ENCODE results near the gene TOMT.

DNA sequence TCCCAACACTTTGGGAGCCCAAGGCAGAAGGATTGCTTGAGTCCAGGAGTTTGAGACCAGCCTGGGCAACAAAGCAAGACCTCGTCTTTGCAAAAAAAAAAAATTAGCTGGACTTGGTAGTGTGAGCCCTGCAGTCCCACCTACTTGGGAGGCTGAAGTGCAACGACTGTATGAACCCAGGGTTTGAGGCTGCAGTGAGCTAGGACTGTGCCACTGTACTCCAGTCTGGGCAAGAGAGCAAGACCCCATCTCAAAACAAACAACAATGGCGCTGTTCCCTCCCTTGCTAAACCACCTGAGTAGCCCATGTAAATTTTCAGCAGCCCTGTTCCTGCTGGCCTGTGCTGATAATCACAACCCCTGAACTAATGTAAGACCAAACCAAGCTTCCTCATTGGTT, 5.7 kb upstream of the TOMT start:
- TF ChIP-seq CTCF (IDR thresholded peaks at IDR 0.05) = no peak
- no peak for TF ChIP-seq POLR2A (IDR thresholded peaks at IDR 0.05)
- TF ChIP-seq EP300 (IDR thresholded peaks at IDR 0.05) = no peak
- no peak for TF ChIP-seq POLR2AphosphoS5 (IDR thresholded peaks at IDR 0.05)
